Adrenal gland (tissue), 12 donors: ENCODE data around the gene ADCY5. TPM values are rescaled to one million over a fixed set of nuclear protein-coding genes. Genes with fewer than 3 reads are reported as not detected.

ENCODE experiments used
- DNase-seq, 7 donors: peaks; one replicate each; pipeline ENCODE4 v3.0.0-alpha.2; 2019 to 2020
- H3K27ac ChIP-seq, 5 donors: fragments of 200-600 bp; sonication (generic) in 4 of 5; 1 replicate in 3 of 5; 2 replicates in 2 of 5; pipeline versions ENCODE4 v1.5.1 to v1.8.0; 2016 to 2020; ENCODE audit warnings: mild to moderate bottlenecking in 1 of 5
- H3K27me3 ChIP-seq: fragments of 200-600 bp; 2 replicates; pipeline ENCODE4 v1.8.0; 2021
- H3K36me3 ChIP-seq, 2 donors: fragments of 200-600 bp; replicated peaks in 1 of 2; 1 replicate in 1 of 2; 2 replicates in 1 of 2; pipeline versions ENCODE4 v1.5.1 to v1.8.0; 2018 to 2022
- H3K4me1 ChIP-seq, 2 donors: fragments of 200-600 bp; replicated peaks in 1 of 2; 1 replicate in 1 of 2; 2 replicates in 1 of 2; pipeline versions ENCODE4 v1.5.1 to v1.8.0; 2018 to 2021
- H3K4me3 ChIP-seq, 4 donors: fragments of 200-600 bp; sonication (generic) in 3 of 4; one replicate each; pipeline ENCODE4 v1.5.1; 2016 to 2018
- H3K9me3 ChIP-seq, 3 donors: fragments of 200-600 bp; sonication (generic) in 1 of 3; replicated peaks in 1 of 3; 1 replicate in 2 of 3; 2 replicates in 1 of 3; pipeline versions ENCODE4 v1.5.1 to v1.8.0; 2016 to 2021
- POLR2A ChIP-seq, 2 donors: fragments of 450-650 bp; IDR thresholded peaks; one replicate each; pipeline ENCODE4 v1.6.1; 2017; ENCODE audit warnings: antibody characterized with exemption in 2 of 2, mild to moderate bottlenecking in 2 of 2, moderate library complexity in 1 of 2
- WGBS, 4 donors: extraction: QIAGEN DNeasy Blood & Tissue Kit in 2 of 4; methylation state at CpG; one replicate each; pipeline versions ENCODE4 v1.1.5 to v1.1.7; 2013 to 2017; 5-methylcytosine and 5-hydroxymethylcytosine counted together
- intact Hi-C, 2 donors: fragments of 100-400 bp; cut with DNase I; formaldehyde crosslinking; loops; one replicate each; pipeline versions ENCODE4 v1.14.1 to v1.15.0; 2022 to 2023
- polyA plus RNA-seq, 3 donors: library from polyadenylated mRNA; stranded (reverse); fragments of 200-250 nt in 2 of 3; fragments of 350-450 nt in 1 of 3; fragmentation: Illumina TruSeq in 1 of 3; extraction: RNeasy Lipid Tissue Mini Kit (QIAGEN cat#74804) in 1 of 3; gene quantifications; one replicate each; pipeline ENCODE4 v1.2.3, GENCODE V29; 2013 to 2014
- total RNA-seq, 9 donors: library from RNA; depleted of rRNA in 4 of 9; stranded (reverse); fragments of >200 nt in 4 of 9; fragments of 120-200 nt in 1 of 9; fragmentation: NEBNext Ultra II Directional in 1 of 9; extraction: Animal tissue kit (Norgen Biotek cat#: 25700) in 1 of 9; gene quantifications; one replicate each; pipeline versions ENCODE4 v1.1.0 to v1.2.4, GENCODE V29; 2013 to 2023
- TF ChIP-seq, protein P1 (sequence below), 6 experiments: fragments of 450-650 bp in 4 of 6; fragments of 200-600 bp in 2 of 6; sonication (generic) in 1 of 6; IDR thresholded peaks; 1 replicate in 5 of 6; 2 replicates in 1 of 6; pipeline versions ENCODE4 v1.5.1 to v1.8.0; 2016 to 2021; ENCODE audit warnings: antibody characterized with exemption in 6 of 6, mild to moderate bottlenecking in 2 of 6, moderate library complexity in 1 of 6
- donor health status: healthy with polysubstance abuse.
- donor health status: Bipolar disorder and iron deficiency.
- donor health status: DM: yes; HTN: yes; CAD: no.
- donor health status: DM: no; HTN: no; CAD: no.
- donor health status: DM: no; HTN: no; CAD: no.
- donor health status: DM: yes; HTN: yes; CAD: no.

The ADCY5 gene
- total and polyA plus RNA-seq, 12 donors: 1.2 to 12.4 (median 4.4) TPM

- no peaks in the 10 kb centered on the region for H3K9me3 ChIP-seq
- 92 to 100% (median 98%) methylated on average over 3 of the region's 3 CpGs for WGBS, 4 donors
- peaks cover 9 to 12% of the 10 kb centered on the region in 2 donors for H3K4me1 ChIP-seq
- no peaks in the 10 kb centered on the region for H3K27me3 ChIP-seq
- no peak overlapping the region for H3K4me3 ChIP-seq
- intact Hi-C loops: no loop called here
- H3K36me3 ChIP-seq: no peaks in the 10 kb centered on the region
- no peak for TF ChIP-seq POLR2A (IDR thresholded peaks at IDR 0.05)
- TF ChIP-seq, protein P1, sequence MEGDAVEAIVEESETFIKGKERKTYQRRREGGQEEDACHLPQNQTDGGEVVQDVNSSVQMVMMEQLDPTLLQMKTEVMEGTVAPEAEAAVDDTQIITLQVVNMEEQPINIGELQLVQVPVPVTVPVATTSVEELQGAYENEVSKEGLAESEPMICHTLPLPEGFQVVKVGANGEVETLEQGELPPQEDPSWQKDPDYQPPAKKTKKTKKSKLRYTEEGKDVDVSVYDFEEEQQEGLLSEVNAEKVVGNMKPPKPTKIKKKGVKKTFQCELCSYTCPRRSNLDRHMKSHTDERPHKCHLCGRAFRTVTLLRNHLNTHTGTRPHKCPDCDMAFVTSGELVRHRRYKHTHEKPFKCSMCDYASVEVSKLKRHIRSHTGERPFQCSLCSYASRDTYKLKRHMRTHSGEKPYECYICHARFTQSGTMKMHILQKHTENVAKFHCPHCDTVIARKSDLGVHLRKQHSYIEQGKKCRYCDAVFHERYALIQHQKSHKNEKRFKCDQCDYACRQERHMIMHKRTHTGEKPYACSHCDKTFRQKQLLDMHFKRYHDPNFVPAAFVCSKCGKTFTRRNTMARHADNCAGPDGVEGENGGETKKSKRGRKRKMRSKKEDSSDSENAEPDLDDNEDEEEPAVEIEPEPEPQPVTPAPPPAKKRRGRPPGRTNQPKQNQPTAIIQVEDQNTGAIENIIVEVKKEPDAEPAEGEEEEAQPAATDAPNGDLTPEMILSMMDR (IDR thresholded peaks at IDR 0.05): no peak
- DNase-seq: peak in 1 of 7 donors; percentile 1
- H3K27ac ChIP-seq: no peak overlapping the region
These were observed 109.6 kb downstream of the ADCY5 start for GRCh38 chr3:123339302-123339701.

GRCh38 chr3:123338620-123339061 is 110.2 kb downstream of the ADCY5 start:
- WGBS, 4 donors: 69 to 96% (median 75%) methylated on average over 4 to 5 of the region's 5 CpGs
- no peak for TF ChIP-seq POLR2A (IDR thresholded peaks at IDR 0.05)
- TF ChIP-seq, protein P1 (IDR thresholded peaks at IDR 0.05): no peak
- Histone ChIP-seq H3K9me3 (no peaks in the 10 kb centered on the region), H3K27me3 (no peaks in the 10 kb centered on the region), H3K36me3 (no peaks in the 10 kb centered on the region), H3K4me3 (no peak overlapping the region), H3K4me1 (peaks cover 2 to 6% of the 10 kb centered on the region in 2 donors), H3K27ac (no peak overlapping the region)
- DNase-seq: no peak
- intact Hi-C loops: no loop called here

DNA sequence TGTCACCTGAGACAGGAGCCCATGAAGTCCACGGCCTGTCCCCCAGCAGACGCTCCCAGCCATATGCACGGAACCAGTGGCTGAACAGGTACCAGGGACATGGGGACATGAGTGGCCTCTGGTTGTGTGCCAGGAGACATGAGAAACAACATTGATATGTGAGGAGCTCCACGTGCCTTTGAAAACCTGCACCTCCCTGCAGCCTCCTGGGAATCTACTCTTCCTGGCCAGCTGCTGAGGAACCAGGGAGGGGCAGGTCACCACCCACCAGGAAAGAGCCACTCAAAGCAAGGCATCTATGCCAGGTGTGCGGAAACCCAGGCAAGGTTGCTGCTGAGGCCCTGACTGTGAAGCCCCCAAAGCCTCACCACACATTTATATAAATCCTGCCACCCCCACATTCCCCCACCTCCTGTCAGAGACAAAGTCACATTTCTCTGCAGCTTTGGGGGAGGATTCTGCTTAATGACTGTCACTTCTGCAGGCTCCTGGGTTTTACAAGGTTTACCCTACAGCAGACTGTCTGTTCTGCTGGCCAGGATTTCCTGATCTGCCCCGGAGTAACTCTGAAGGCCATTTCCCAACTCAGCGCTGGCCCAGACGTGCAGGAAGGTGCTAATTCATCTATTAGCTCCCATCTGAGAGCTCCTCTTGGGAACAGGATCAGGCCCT is 110.8 kb downstream of the ADCY5 start:
- no peak overlapping the region for H3K27ac ChIP-seq
- WGBS, 4 donors: 73 to 79% (median 76%) methylated on average over 7 to 8 of the region's 8 CpGs
- peaks cover 0 to 2% of the 10 kb centered on the region in 2 donors for H3K4me1 ChIP-seq
- H3K4me3 ChIP-seq: no peak overlapping the region
- intact Hi-C loops: no loop called here
- no peaks in the 10 kb centered on the region for H3K36me3 ChIP-seq
- H3K27me3 ChIP-seq: no peaks in the 10 kb centered on the region
- DNase-seq: no peak
- no peak for TF ChIP-seq POLR2A (IDR thresholded peaks at IDR 0.05)
- TF ChIP-seq, protein P1 (IDR thresholded peaks at IDR 0.05): no peak
- no peaks in the 10 kb centered on the region for H3K9me3 ChIP-seq

DNA sequence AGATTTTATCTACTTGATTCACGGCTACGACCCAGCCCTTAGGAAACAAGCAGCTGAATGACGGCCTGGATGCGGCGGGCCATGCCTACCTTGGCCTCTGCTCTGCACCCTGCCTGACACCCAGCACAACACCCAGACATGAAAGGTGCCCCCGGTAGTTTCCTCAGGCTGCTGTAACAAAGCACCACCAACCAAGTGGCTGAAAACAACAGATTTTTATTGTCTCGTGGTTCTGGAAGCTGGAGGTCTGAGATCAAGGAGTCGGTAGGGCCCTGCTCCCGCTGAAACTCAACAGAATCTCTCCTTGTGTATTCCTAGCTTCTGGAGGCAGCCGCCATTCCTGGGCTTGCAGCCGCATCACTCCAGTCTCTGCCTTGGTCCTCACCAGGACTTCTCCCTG is 111.7 kb downstream of the ADCY5 start:
- no peaks in the 10 kb centered on the region for H3K4me1 ChIP-seq
- no peaks in the 10 kb centered on the region for H3K36me3 ChIP-seq
- no peak overlapping the region for H3K27ac ChIP-seq
- no peaks in the 10 kb centered on the region for H3K27me3 ChIP-seq
- WGBS, 4 donors: 96 to 98% (median 97%) methylated on average over 11 of the region's 11 CpGs
- TF ChIP-seq POLR2A (IDR thresholded peaks at IDR 0.05): no peak
- TF ChIP-seq, protein P1 (IDR thresholded peaks at IDR 0.05): no peak
- H3K4me3 ChIP-seq: no peak overlapping the region
- DNase-seq: no peak
- intact Hi-C loops: no loop called here
- H3K9me3 ChIP-seq: no peaks in the 10 kb centered on the region
